Right cardiac atrium (tissue), 5 donors: ENCODE results near the gene KERA. TPM values are rescaled to one million over a fixed set of nuclear protein-coding genes. Genes with fewer than 3 reads are reported as not detected.

ENCODE experiments used
- ATAC-seq, 2 donors: fragments of 200-7000 bp; cut with Tn5 transposase; one replicate each; pipeline versions ENCODE4 v1.8.0 to v1.9.1; 2020; ENCODE audit warnings: moderate library complexity in 2 of 2, mild to moderate bottlenecking in 1 of 2
- DNase-seq, 3 donors: peaks; one replicate each; pipeline ENCODE4 v3.0.0-alpha.2; 2020
- H3K27ac ChIP-seq: one replicate; pipeline ENCODE4 v1.5.1; 2013; ENCODE audit warnings: mild to moderate bottlenecking, low read length, control low read depth, moderate library complexity
- H3K27me3 ChIP-seq: one replicate; pipeline ENCODE4 v1.6.1; 2013; ENCODE audit not compliant: control insufficient read depth, insufficient read depth
- H3K4me1 ChIP-seq: one replicate; pipeline ENCODE4 v1.6.1; 2013; ENCODE audit warnings: low read length; ENCODE audit not compliant: control insufficient read depth, insufficient read depth
- H3K4me3 ChIP-seq: one replicate; pipeline ENCODE4 v1.5.1; 2013; ENCODE audit warnings: low read length, control low read depth
- H3K9me3 ChIP-seq: one replicate; pipeline ENCODE4 v1.6.1; 2013; ENCODE audit warnings: low read length; ENCODE audit not compliant: control insufficient read depth
- whole genome bisulfite sequencing: extraction: QIAGEN DNeasy Blood & Tissue Kit; methylation state at CpG from one replicate; pipeline ENCODE4 v1.1.7; 2013; 5-methylcytosine and 5-hydroxymethylcytosine counted together
- intact Hi-C, 4 donors: fragments of 100-400 bp; cut with DNase I; formaldehyde crosslinking; loops; one replicate each; pipeline versions ENCODE4 v1.11.0 to v1.14.0; 2022 to 2023
- polyA plus RNA-seq: library from polyadenylated mRNA; stranded (reverse); fragments of 200-250 nt; gene quantifications from one replicate; pipeline ENCODE4 v1.2.3, GENCODE V29; 2013
- total RNA-seq, 4 donors: library from RNA; stranded (reverse); fragmentation: NEBNext Ultra II Directional; extraction: Animal tissue kit (Norgen Biotek cat#: 25700); gene quantifications; one replicate each; pipeline ENCODE4 v1.2.1, GENCODE V29; 2021
- donor health status: healthy with polysubstance abuse.
- donor health status: DM: no; HTN: yes; CAD: no.
- donor health status: DM: no; HTN: no; CAD: no.
- donor health status: DM: no; HTN: yes; CAD: no; lungs with severe emphysema.
- donor health status: DM: yes; HTN: yes; CAD: no.

The KERA gene
- total and polyA plus RNA-seq, 5 donors = 0.02 TPM; not detected in 4

DNA sequence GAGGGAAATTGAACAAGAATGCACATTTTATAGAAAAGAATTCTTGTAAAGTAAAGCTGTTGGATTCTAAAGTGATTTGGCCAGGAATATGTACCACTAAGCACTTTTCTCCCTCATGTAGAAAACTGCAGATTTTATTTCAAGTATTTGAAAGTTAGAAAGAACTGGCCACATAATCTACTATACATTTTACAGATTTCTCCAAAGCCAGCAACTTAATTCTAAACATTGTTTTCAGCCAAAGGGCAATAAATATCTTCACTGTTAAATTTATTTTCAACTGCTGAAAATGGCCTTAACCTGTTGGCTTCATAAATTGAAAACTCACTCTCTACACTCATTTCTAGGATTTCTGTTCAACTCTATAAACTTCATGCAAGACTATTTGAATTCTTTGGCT lies 15.6 kb upstream of the KERA start:
- Histone ChIP-seq H3K9me3 (no peaks in the 10 kb centered on the region), H3K4me1 (no peaks in the 10 kb centered on the region), H3K27me3 (no peaks in the 10 kb centered on the region), H3K27ac (no peak overlapping the region), H3K4me3 (no peak overlapping the region)
- DNase-seq = no peak
- intact Hi-C loops = no loop called here
- no peak for ATAC-seq

DNA sequence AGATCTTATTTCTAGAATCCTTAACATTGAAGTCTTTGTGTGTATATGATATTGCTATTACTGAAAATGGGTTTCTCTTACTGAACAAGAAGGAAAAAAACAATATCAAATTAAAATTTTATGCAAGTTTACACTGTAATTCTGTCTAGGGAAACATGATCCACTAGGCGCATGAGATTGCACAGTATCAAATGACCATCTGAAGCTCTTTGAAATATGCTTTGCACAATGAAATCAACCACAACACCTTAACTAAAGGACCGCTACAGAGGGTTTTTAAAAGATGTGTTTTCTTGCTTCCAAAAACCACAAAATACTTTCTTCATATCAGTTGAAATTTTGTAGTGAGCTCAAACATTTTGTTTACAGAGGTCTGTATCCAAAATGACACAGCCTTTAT lies 15.1 kb upstream of the KERA start:
- Histone ChIP-seq H3K9me3 (no peaks in the 10 kb centered on the region), H3K27ac (no peak overlapping the region), H3K4me3 (no peak overlapping the region), H3K27me3 (no peaks in the 10 kb centered on the region), H3K4me1 (no peaks in the 10 kb centered on the region)
- WGBS = 74% methylated on average over 2 of the region's 2 CpGs
- intact Hi-C loops = no loop called here
- no peak for ATAC-seq
- DNase-seq = no peak

DNA sequence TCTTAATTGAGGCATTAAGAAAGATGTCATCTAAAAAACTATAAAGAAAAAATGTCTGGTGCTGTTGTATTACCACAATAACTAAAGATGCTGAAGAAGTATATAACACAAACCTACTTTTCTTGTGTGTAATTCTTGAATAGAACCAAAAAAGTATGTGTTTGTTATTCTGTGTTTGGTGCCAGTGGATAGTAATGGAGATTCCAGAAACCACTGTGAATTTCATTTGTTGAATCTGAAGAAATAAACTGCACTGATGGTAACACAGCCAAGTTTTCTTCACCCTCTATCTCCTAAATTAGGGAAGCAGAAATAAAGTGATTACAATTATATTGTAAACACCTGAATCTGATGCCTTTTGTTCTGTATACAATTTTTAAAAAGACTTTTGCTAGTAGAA lies 13.1 kb upstream of the KERA start:
- H3K4me1 ChIP-seq = no peaks in the 10 kb centered on the region
- no peaks in the 10 kb centered on the region for H3K27me3 ChIP-seq
- intact Hi-C loops = no loop called here
- no peaks in the 10 kb centered on the region for H3K9me3 ChIP-seq
- DNase-seq (no peak), ATAC-seq (no peak)
- H3K27ac ChIP-seq = no peak overlapping the region
- H3K4me3 ChIP-seq = no peak overlapping the region

DNA sequence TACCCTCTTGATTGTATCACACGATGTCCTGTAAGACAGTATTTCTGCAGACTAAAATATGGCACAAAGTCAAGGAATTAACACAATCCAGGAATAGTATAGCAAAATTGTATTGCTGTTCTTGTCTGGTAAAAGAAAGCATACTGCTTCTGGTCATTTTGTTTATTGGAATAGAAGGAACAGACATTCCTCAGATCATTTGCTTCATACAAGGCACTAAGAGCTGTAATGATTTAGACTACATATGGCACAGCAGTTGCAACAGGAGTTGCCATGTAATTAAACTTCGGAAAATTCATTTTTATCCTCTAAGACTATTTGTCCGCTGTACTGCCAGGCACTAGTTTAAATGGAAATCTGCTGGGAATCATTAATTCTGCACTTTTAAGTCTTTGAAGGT lies 7.6 kb upstream of the KERA start:
- intact Hi-C loops = no loop called here
- ATAC-seq = no peak

DNA sequence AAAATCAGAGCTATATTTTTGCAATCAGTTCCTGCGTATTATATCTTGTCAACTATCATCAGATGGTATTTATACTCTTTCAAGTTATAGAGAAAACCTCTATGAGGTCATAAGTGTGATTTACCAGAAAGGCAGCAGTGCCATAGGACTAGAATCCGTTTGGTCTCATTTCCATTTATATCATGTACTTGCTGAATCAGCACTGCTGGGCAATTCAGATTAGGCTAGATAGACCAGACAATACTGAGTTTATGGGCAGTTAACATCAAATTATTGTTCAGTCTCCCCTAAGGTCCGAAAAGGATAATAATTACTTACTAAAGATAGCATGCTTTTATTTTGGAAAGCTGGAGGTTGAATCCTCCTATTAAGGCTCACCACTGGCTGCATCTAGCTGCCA lies 6.8 kb upstream of the KERA start:
- no peaks in the 10 kb centered on the region for H3K27me3 ChIP-seq
- no peaks in the 10 kb centered on the region for H3K9me3 ChIP-seq
- H3K27ac ChIP-seq = no peak overlapping the region
- intact Hi-C loops = no loop called here
- WGBS = 85% methylated on average over 3 of the region's 3 CpGs
- H3K4me1 ChIP-seq = no peaks in the 10 kb centered on the region
- H3K4me3 ChIP-seq = no peak overlapping the region
- no peak for DNase-seq
- ATAC-seq = no peak

More for the DNA sequence above, 7.6 kb upstream of the KERA start:
- 91% methylated on average over 3 of the region's 3 CpGs for WGBS
- DNase-seq = no peak
- Histone ChIP-seq H3K9me3 (no peaks in the 10 kb centered on the region), H3K4me3 (no peak overlapping the region), H3K4me1 (no peaks in the 10 kb centered on the region), H3K27ac (no peak overlapping the region), H3K27me3 (no peaks in the 10 kb centered on the region)

DNA sequence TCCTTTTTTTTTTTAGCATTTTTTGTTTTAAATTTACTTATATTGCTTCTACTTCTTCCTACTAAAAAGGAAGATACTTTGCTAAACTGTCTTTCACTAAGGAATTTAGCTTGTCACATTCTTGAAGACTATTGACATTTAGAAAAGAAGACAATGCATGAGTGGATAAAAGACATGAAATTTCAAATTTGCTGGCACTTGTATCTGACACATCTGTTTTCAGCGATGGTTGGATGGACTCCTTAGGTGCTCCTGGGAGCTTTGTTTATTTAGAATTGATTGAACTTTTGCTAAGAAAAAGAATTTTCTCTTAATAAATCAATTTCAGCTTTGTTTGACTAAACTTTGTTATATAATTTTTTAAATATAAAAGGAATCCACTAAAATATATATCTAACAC lies 3.3 kb upstream of the KERA start:
- Histone ChIP-seq H3K27me3 (no peaks in the 10 kb centered on the region), H3K4me3 (no peak overlapping the region), H3K9me3 (no peaks in the 10 kb centered on the region), H3K27ac (no peak overlapping the region), H3K4me1 (no peaks in the 10 kb centered on the region)
- DNase-seq = no peak
- intact Hi-C loops = no loop called here
- ATAC-seq = no peak
- WGBS = 79% methylated on average over 1 of the region's 1 CpG

DNA sequence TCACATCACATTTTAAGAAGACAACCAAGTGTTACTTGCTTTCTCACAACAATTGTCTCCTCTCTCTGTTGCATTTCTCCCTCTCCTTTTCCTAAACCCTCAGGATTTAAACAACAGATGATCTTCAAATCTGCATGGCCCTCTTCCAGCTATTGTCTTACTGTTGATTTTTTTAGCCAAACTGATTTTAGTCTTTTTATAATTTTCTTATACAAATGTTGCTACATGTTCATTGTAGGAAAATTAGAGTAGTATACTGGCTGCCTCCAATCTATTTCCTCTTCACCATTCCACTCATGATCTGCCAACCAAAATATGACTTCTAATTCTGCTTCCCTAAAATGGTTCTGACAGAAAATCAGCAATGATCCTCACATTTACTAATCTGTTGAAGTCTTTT lies 1.4 kb upstream of the KERA start:
- DNase-seq (no peak), ATAC-seq (no peak)
- Histone ChIP-seq H3K4me1 (no peaks in the 10 kb centered on the region), H3K4me3 (no peak overlapping the region), H3K27ac (no peak overlapping the region), H3K27me3 (no peaks in the 10 kb centered on the region), H3K9me3 (no peaks in the 10 kb centered on the region)
- intact Hi-C loops = no loop called here

DNA sequence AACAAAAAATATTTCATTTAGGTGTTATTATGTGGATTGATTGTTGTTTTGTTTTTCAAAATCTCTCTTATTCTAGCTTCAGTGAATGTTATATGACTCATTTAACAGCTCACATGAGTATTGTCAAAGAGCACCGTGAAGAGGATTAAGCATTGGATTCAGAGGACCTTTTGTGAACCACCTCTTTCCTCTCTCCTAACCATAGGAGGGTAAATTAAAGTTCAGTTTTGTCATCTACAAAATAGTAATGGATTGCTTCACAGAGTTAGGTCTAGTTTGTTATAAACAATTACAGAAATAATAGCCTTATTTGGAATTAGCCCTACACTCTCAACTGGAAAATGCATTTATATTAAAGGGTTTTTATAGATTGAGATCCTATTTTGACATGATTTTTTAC lies 962 bp upstream of the KERA start:
- intact Hi-C loops = no loop called here
- Histone ChIP-seq H3K4me3 (no peak overlapping the region), H3K9me3 (no peaks in the 10 kb centered on the region), H3K4me1 (no peaks in the 10 kb centered on the region), H3K27ac (no peak overlapping the region), H3K27me3 (no peaks in the 10 kb centered on the region)
- DNase-seq (no peak), ATAC-seq (no peak)
- 61% methylated on average over 1 of the region's 1 CpG for WGBS

DNA sequence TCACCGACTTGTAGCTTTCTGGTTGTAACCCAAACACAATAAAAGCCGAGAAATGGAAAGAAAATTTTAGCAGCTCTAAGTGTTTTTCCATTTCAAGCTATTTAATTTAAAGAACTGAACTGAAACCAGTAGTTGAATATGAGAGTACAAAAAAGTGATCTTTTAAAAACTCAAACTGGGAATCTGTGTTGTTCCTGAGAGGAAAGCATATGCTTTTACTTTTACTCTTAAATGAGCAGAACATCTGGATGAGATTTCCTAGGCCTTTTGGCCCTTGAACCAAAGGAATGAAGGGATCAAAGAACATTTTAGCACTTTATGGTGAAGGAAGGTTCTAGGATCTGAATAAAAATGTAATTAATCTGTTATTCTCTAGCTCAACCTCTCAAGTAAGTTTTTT lies 1.3 kb downstream of the KERA start:
- no peak overlapping the region for H3K4me3 ChIP-seq
- H3K27me3 ChIP-seq = no peaks in the 10 kb centered on the region
- 92% methylated on average over 2 of the region's 2 CpGs for WGBS
- ATAC-seq (no peak), DNase-seq (no peak)
- no peaks in the 10 kb centered on the region for H3K9me3 ChIP-seq
- no peak overlapping the region for H3K27ac ChIP-seq
- H3K4me1 ChIP-seq = no peaks in the 10 kb centered on the region
- intact Hi-C loops = no loop called here

DNA sequence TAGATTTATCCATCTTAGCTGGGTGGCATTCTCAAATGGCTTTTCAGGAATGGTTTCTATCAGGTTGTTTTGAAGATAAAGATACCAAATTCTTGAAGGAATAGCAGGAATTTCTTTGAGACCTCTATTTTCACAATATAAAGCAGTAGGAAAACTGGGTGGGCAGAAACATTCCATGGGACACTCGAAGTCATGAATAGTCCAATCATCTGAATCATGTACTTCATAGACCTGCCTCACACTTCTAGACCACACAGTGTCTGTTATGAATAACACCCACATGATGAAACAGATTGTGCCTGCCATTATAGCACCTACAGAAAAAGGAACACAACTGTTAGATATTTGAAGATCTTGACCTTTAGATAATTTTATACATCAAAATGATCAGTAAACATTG lies 1.8 kb downstream of the KERA start:
- no peaks in the 10 kb centered on the region for H3K27me3 ChIP-seq
- 86% methylated on average over 1 of the region's 1 CpG for WGBS
- intact Hi-C loops = no loop called here
- no peaks in the 10 kb centered on the region for H3K9me3 ChIP-seq
- H3K27ac ChIP-seq = no peak overlapping the region
- ATAC-seq (no peak), DNase-seq (no peak)
- H3K4me3 ChIP-seq = no peak overlapping the region
- H3K4me1 ChIP-seq = no peaks in the 10 kb centered on the region

DNA sequence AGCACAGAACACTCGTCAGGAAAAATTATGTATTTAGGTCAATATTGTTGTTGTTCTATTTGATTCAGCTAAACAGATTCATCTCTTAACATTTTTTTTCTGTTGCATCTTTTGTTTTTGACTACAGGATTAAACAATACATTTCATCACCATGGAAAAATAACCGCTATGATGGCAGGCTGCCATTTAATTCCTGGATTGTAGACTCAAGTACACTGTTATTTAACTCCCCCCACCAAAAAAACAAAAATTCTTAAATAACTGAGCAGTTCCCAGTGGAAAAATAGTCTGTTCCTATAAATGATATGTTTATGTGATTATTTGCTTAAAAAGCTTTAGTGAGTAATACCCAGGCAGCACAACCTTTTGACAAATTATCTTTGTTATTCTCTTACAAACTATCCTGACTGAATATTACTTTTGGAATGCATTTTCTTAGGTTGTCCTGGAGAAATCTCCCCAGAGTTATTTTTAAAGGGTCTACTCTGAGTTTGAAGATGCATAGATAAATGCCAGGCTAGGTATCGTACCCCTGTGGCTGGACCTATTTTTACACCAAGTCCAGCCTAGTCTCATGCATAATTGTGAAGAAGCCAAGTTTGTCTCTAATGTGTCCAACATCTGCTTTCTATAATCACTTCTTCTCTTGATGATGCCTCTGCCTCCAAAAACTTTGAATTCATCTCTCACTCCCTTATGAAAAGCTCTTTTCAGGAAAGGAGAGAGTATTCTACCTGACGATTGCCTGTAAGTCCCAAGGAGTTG lies 3.7 kb downstream of the KERA start:
- ATAC-seq = no peak
- H3K27me3 ChIP-seq = no peaks in the 10 kb centered on the region
- no peak overlapping the region for H3K4me3 ChIP-seq
- no peak for DNase-seq
- no peaks in the 10 kb centered on the region for H3K9me3 ChIP-seq
- 31% methylated on average over 4 of the region's 4 CpGs for WGBS
- no peak overlapping the region for H3K27ac ChIP-seq
- intact Hi-C loops = no loop called here
- H3K4me1 ChIP-seq = no peaks in the 10 kb centered on the region

DNA sequence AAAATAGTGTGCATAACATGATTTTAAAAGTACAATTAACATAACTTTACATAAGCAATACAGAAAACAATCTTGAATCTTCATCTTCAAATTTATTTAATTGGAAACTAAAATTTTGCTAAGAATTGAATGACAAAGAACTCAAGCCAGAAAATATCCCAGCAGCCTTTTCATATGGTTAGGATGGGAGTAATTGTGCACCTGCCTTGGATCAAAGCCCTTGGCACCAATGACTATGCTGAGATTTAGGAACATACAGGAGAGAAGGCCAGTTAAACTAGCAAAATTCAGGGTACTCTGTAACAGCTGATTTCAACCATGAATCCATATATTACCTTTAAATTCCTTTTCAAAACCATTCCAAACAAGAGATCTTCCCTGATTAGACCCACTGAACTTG lies 5.8 kb downstream of the KERA start:
- DNase-seq (no peak), ATAC-seq (no peak)
- Histone ChIP-seq H3K27ac (no peak overlapping the region), H3K4me3 (no peak overlapping the region), H3K27me3 (no peaks in the 10 kb centered on the region), H3K9me3 (no peaks in the 10 kb centered on the region), H3K4me1 (no peaks in the 10 kb centered on the region)
- intact Hi-C loops = no loop called here
